Muscle of leg (tissue), 11 donors: ENCODE data around the gene DCAF7. TPM values are rescaled to one million over a fixed set of nuclear protein-coding genes. Genes with fewer than 3 reads are reported as not detected.
A peak's percentile ranks its signal among the peaks of the same experiment; 100 is the strongest.

Source experiments
- DNase-seq: peaks from one replicate; pipeline ENCODE4 v3.0.0; 2013
- H3K27ac ChIP-seq: one replicate; pipeline ENCODE4 v1.5.1; 2013; ENCODE audit warnings: mild to moderate bottlenecking, low read length, control low read depth
- H3K27me3 ChIP-seq: one replicate; pipeline ENCODE4 v1.6.1; 2013; ENCODE audit warnings: low read length; ENCODE audit not compliant: control insufficient read depth, insufficient read depth
- H3K36me3 ChIP-seq: one replicate; pipeline ENCODE4 v1.6.1; 2013; ENCODE audit warnings: low read length; ENCODE audit not compliant: control insufficient read depth, insufficient read depth
- H3K4me1 ChIP-seq: one replicate; pipeline ENCODE4 v1.6.1; 2013; ENCODE audit warnings: low read length; ENCODE audit not compliant: control insufficient read depth, insufficient read depth
- H3K4me3 ChIP-seq: one replicate; pipeline ENCODE4 v1.5.1; 2013; ENCODE audit warnings: low read length, control low read depth
- H3K9me3 ChIP-seq: replicated peaks from 2 replicates; pipeline ENCODE4 v1.6.1; 2013; ENCODE audit warnings: low read depth, low read length; ENCODE audit not compliant: control insufficient read depth
- WGBS: methylation state at CpG from one replicate; pipeline ENCODE4 v1.1.5; 2013; ENCODE audit warnings: missing lambda C conversion rate; ENCODE audit not compliant: insufficient coverage; 5-methylcytosine and 5-hydroxymethylcytosine counted together
- polyA plus RNA-seq, 8 donors: library from polyadenylated mRNA; unstranded; fragments of 120-200 nt; gene quantifications; one replicate each; pipeline versions ENCODE4 v1.2.1 to v1.2.3, GENCODE V29; 2013; ENCODE audit warnings: inconsistent platforms in 1 of 8, low replicate concordance in 1 of 8; ENCODE audit not compliant: insufficient read length in 8 of 8, insufficient read depth in 1 of 8
- total RNA-seq: library from RNA; stranded (reverse); fragments of 120-200 nt; gene quantifications from one replicate; pipeline ENCODE4 v1.2.4, GENCODE V29; 2013

DCAF7 gene
- total and polyA plus RNA-seq, 9 donors: 22.4 to 56.7 (median 40.8) TPM

DNA sequence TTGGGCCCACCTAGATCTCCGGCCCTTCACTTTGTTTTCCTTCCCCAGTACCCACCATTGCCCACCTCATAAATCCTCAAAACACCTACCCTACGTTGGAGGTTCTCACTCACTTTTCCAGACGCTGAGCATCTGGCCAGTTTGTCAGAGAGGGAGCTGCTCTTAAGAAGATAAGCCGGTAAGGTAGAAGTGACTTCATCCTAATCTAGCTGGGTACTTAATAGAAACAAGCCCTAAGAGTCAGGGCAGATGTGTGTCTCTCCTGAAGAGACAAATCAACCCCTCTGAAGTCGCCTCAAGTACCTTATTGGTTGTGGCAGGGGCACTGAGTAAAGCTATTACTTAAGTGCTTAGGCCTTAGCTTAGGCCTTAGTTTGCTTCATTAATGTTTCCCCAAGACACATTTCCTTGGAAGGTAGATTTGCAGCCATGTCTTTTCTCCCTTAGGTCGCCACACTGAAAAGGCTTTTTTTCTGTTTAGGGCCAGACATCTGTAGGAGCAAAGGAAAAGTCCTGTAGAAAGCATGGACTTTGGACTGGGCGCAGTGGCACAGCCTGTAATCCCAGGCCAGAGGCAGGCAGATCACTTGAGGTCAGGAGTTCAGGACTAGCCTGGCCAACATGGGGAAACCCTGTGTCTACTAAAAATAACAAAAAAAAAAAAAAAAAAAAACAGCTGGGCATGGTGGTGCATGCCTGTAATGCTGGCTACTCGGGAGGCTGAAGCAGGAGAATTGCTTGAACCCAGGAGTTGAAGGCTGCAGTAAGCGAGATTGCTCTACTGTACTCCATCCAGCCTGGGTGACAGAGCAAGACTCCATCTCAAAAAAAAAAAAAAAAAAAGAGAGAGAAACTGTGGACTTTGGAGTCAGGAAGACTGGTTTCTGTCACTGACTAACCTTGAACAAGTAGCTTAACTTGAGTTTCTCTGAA is 51.4 kb downstream of the DCAF7 start:
- no peaks in the 10 kb centered on the region for H3K27me3 ChIP-seq
- peak overlapping the region; percentile 22 for H3K27ac ChIP-seq
- no peak for DNase-seq

DNA sequence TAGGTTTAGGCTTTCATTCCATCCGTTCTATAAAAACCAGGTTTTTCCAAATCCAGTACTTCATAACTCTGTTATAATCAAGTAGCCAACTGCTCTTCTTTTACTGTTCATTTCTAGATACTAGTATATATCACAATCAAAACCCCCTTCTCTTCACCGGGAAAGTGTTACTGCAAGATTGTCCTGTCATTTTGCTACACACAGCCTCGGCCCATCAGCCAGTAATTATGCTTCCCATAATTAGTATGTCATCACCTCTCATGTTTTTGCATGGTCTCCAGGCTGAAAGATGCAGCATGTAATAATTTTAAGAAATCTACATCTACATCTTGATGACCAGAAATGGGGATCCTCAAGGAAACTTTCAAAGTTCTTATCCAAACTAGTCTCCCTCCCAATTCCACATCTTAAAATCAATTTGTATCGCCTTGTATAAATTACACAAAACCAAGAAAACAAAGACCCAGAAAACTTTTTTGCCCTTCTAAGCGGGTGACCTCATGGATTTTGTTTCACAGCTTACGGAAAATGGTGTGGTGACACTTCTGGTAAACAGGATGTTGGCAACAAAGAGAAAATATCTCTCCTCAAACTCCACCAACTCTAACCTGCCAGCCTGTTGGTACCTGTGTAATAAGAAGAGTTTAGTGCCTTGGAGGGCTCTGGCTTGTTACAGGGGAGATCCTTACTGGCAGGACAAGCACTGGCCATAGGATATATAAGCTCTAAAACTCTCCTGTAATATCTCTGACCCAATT is 59.7 kb downstream of the DCAF7 start:
- Histone ChIP-seq H3K27me3 (no peaks in the 10 kb centered on the region), H3K4me3 (no peak overlapping the region), H3K9me3 (no peaks in the 10 kb centered on the region), H3K27ac (no peak overlapping the region), H3K36me3 (peaks cover 51% of the 10 kb centered on the region), H3K4me1 (no peaks in the 10 kb centered on the region)
- no peak for DNase-seq
- WGBS: 60% methylated on average over 1 of the region's 6 CpGs

More for the DNA sequence above, 51.4 kb downstream of the DCAF7 start:
- no peaks in the 10 kb centered on the region for H3K9me3 ChIP-seq
- H3K36me3 ChIP-seq: peaks cover 22% of the 10 kb centered on the region
- H3K4me1 ChIP-seq: peaks cover 12% of the 10 kb centered on the region
- 17% methylated on average over 1 of the region's 9 CpGs for WGBS
- H3K4me3 ChIP-seq: peak overlapping the region; percentile 71

DNA sequence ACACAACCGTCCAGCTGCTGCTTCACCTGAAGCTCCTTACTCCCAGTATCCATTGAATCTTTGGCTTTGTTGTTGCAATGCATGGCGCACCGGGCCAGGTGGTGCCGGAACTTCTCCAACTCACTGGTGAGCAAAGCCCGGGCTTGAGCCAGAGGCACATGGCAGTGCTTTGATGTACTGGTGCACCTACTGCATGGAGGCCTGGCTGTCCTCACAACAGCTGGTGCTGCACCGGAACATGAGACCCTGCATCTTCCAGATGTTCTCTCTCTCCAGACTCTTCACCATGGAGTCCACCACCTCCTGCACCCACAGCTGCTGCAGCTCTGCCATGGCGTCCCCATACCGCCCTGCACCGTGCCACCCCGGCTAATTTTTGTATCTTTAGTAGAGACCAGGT is 60.6 kb downstream of the DCAF7 start:
- H3K27ac ChIP-seq: no peak overlapping the region

DNA sequence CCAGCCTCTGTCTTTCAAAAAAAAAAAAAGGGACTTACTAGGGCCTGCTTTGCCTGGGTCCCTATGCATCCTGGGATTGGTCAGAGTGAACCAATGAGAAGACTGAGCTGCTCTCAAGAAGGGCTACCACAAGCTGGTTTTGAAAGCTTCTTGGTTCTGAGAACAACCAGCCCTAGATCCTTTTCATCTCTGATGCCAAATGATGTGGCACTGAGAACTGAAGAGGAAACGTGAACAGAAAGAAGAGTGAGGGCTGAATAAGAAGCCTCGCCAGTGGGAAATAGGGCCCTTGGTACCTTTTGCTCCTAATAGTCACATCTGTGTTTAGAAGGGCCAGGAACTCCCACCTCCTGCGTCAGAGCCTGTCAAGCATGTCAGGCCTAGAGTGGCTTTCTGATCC is 61.1 kb downstream of the DCAF7 start:
- Histone ChIP-seq H3K4me1 (no peaks in the 10 kb centered on the region), H3K9me3 (no peaks in the 10 kb centered on the region), H3K27me3 (no peaks in the 10 kb centered on the region), H3K36me3 (peaks cover 37% of the 10 kb centered on the region), H3K4me3 (no peak overlapping the region), H3K27ac (no peak overlapping the region)
- DNase-seq: no peak
- 100% methylated on average over 1 of the region's 3 CpGs for WGBS

More for the DNA sequence above, 60.6 kb downstream of the DCAF7 start:
- Histone ChIP-seq H3K4me1 (no peaks in the 10 kb centered on the region), H3K27me3 (no peaks in the 10 kb centered on the region), H3K9me3 (no peaks in the 10 kb centered on the region), H3K4me3 (no peak overlapping the region), H3K36me3 (peaks cover 42% of the 10 kb centered on the region)
- no peak for DNase-seq
- 94% methylated on average over 8 of the region's 10 CpGs for WGBS

- no peak overlapping the region for H3K4me3 ChIP-seq
- H3K27me3 ChIP-seq: no peaks in the 10 kb centered on the region
- no CpG with 5 or more reads among the region's 2 CpGs for WGBS
- no peaks in the 10 kb centered on the region for H3K4me1 ChIP-seq
- no peak for DNase-seq
- no peaks in the 10 kb centered on the region for H3K9me3 ChIP-seq
- H3K27ac ChIP-seq: no peak overlapping the region
- H3K36me3 ChIP-seq: peaks cover 18% of the 10 kb centered on the region
These were observed 63.4 kb downstream of the DCAF7 start for GRCh38 chr17:63613663-63614062.

- WGBS: 2% methylated on average over 5 of the region's 10 CpGs
- DNase-seq: no peak
- peak overlapping the region; percentile 45 for H3K27ac ChIP-seq
These were observed 71.0 kb downstream of the DCAF7 start for GRCh38 chr17:63621229-63621683.

DNA sequence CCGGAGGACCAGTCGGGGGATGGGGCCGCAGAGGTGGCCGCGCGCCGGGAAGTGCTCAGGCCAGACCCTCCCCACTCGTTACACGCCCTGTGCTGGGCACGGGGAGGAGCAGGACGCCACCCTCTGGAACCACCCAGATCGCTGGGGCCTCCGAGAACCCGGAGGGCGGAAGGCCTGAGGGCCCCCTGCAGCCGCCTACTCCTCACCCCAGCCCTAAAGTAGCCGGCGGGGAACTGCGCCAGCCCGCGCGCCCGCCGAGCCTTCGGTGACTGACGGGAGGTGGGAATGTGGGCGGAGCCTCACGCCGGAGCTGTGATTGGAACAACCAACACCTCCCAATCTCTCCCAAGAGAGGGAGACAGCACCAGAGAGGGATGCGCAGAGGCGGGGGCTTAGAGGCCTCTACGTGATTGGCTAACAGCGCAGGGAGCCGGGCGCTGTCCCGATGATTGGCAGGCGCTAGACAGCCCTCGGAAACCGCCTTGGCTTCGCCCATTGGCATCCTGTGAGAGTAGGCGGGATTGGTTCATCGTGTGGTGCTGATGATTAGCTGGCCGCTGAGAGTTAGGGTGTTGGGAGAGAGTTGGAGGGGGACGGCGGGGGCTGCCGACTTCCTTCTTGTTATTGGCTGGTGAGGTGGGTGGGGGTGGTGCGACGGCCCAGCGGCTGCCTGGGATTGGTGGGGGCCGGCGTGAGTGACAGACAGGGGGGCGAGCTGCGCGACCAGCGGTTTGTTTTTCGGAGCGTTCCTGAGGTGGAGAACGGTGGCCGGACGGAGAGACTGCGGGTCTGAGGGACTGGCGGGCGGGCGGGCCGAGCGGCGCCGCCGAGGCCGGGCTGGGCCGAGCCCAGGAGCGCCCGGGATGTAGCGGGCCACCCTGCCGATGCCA is 71.7 kb downstream of the DCAF7 start, which contains the start of gene MAP3K3:
Gene MAP3K3, plus strand, starts transcription at position 734 of the 890 bp plus-strand sequence. CDS start 343 bp downstream, outside the sequence.
- H3K4me3 ChIP-seq: peak within 1 kb of the TSS; percentile 78
- under 1% methylated on average over 57 of the region's 75 CpGs for WGBS
- no peaks in the 10 kb centered on the region for H3K36me3 ChIP-seq
- peak; percentile 100 for DNase-seq
- no peaks in the 10 kb centered on the region for H3K9me3 ChIP-seq
- H3K27me3 ChIP-seq: no peaks in the 10 kb centered on the region
- H3K27ac ChIP-seq: peak within 1 kb of the TSS; percentile 83
- H3K4me1 ChIP-seq: peaks cover 12% of the 10 kb centered on the region

More at GRCh38 chr17:63621229-63621683, 71.0 kb downstream of the DCAF7 start:
- H3K9me3 ChIP-seq: no peaks in the 10 kb centered on the region
- peak overlapping the region; percentile 51 for H3K4me3 ChIP-seq
- H3K36me3 ChIP-seq: no peaks in the 10 kb centered on the region
- peaks cover 11% of the 10 kb centered on the region for H3K4me1 ChIP-seq
- no peaks in the 10 kb centered on the region for H3K27me3 ChIP-seq

DNA sequence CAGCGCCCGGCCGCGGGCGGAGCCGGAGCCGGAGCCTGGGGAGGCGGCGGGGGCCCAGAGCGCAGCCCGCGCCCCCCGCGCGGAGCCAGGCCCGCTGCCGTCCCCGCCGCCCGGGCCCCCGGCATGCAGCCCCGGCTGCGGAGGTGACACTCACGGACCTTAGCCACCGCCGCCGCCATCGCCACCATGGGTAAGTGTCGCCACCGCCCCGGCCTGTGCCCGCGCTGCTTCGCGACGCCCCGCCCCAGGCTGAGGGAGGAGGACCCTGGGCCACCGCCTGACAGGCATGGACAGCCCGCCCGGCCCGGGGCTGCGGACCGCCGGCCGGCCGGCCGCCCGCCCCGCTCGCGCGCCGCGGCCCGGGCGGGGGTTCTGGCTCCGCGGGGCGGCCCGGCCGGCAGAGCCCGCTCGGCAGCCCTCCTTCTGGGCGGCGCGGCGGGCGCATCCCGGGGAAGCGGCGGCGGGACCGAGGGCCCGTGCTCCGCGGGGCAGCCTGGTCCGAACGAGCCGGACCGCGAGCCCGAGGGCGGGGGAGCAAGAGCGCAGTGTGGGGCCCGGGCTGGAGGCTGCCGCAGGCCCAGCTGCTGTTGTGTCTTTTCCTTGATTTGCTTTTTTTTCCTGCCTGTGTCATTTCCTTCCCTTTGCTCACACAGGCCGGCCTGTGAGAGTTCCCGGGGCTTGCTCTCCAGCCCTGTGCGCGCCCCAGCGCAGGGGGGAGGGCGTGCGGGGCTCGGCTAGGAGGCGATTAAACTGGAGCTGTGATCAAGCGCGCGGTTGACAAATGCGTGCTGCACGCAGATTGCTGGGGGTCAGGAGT is 72.5 kb downstream of the DCAF7 start:
- H3K36me3 ChIP-seq: no peaks in the 10 kb centered on the region
- peak; percentile 80 for DNase-seq
- peak overlapping the region; percentile 83 for H3K27ac ChIP-seq
- H3K4me1 ChIP-seq: peaks cover 13% of the 10 kb centered on the region
- H3K27me3 ChIP-seq: no peaks in the 10 kb centered on the region
- peak overlapping the region; percentile 78 for H3K4me3 ChIP-seq
- no peaks in the 10 kb centered on the region for H3K9me3 ChIP-seq
- WGBS: under 1% methylated on average over 87 of the region's 100 CpGs
